Tibial artery (tissue), 4 donors: Measurements from ENCODE around the gene CHGA.

ENCODE experiments used
- DNase-seq, 2 donors: peaks; one replicate each; pipeline ENCODE4 v3.0.0-alpha.2; 2019
- H3K27ac ChIP-seq, 2 donors: fragments of 200-600 bp; sonication (generic) in 1 of 2; 1 replicate in 1 of 2; 2 replicates in 1 of 2; pipeline ENCODE4 v1.5.1; 2018 to 2019; ENCODE audit warnings: mild to moderate bottlenecking in 1 of 2
- H3K27me3 ChIP-seq, 2 donors: fragments of 200-600 bp; sonication (generic) in 1 of 2; one replicate each; pipeline versions ENCODE4 v1.5.1 to v1.6.0; 2016 to 2019
- H3K36me3 ChIP-seq, 3 donors: fragments of 200-600 bp; sonication (generic) in 2 of 3; one replicate each; pipeline ENCODE4 v1.5.1; 2016 to 2019; ENCODE audit warnings: mild to moderate bottlenecking in 2 of 3
- H3K4me1 ChIP-seq, 4 donors: fragments of 200-600 bp; sonication (generic) in 2 of 4; 1 replicate in 3 of 4; 2 replicates in 1 of 4; pipeline ENCODE4 v1.5.1; 2016 to 2019
- H3K4me3 ChIP-seq, 2 donors: fragments of 200-600 bp; sonication (generic) in 1 of 2; 1 replicate in 1 of 2; 2 replicates in 1 of 2; pipeline ENCODE4 v1.5.1; 2018 to 2019; ENCODE audit warnings: mild to moderate bottlenecking in 2 of 2
- H3K9me3 ChIP-seq, 3 donors: fragments of 200-600 bp; sonication (generic) in 1 of 3; one replicate each; pipeline ENCODE4 v1.5.1; 2016 to 2019
- CTCF ChIP-seq, 2 experiments: fragments of 200-600 bp in 1 of 2; fragments of 450-650 bp in 1 of 2; IDR thresholded peaks; one replicate each; pipeline ENCODE4 v1.5.1; 2017 to 2019; ENCODE audit warnings: antibody characterized with exemption in 2 of 2, mild to moderate bottlenecking in 1 of 2, moderate library complexity in 1 of 2
- intact Hi-C: fragments of 100-400 bp; cut with DNase I; formaldehyde crosslinking; loops from one replicate; pipeline ENCODE4 v1.15.0; 2023; ENCODE audit warnings: low total_unique reads

CHGA gene

DNA sequence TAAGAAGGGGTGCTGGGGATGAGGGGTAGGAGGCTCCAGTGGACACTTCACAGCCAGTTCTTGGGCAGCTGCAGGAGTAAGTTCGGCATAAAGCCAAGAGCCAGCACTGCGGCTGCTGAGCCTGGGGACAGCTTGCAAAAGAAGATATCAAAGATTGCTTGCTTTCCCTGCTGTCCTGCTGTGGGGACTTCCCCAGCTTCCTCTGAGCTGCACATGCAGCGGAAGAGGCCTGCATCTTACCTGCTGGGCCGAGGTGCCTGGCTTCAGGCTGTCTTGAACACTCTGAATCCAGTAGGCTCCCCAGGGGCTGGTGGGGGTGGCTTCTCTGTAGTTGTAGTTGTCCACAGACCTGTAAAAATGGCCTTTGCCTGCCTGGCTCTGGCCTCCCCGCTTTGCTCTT is 1.3 kb downstream of the CHGA start:
- DNase-seq, result no peak
- Histone ChIP-seq H3K4me3 (no peak overlapping the region), H3K4me1 (peaks cover 0 to 7% (median 0%) of the 10 kb centered on the region in 4 donors), H3K27me3 (peaks cover 0 to 23% of the 10 kb centered on the region in 2 donors), H3K36me3 (no peaks in the 10 kb centered on the region), H3K27ac (no peak overlapping the region), H3K9me3 (no peaks in the 10 kb centered on the region)
- intact Hi-C loops, result no loop called here
- TF ChIP-seq CTCF (IDR thresholded peaks at IDR 0.05), result no peak

DNA sequence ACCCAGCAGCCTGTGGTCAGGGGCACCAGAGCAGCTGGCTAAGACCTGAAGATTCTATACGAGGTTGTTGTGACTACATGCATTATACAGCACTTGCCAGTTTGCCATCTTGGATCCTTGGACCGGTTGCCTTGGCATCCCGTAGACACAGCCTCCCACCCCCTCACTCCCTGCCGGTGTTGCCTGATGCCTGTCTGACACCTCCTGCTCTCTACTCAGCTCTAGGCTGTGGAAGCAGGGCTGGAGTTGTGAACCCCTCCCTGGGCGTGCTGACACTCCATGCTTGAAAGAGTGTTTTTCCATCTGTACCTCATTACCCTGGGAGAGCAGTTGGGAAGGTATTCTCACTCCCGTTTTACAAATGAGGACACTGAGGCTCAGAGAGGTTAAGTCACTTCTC is 2.5 kb downstream of the CHGA start:
- no peaks in the 10 kb centered on the region for H3K36me3 ChIP-seq
- no peak overlapping the region for H3K27ac ChIP-seq
- no peak for TF ChIP-seq CTCF (IDR thresholded peaks at IDR 0.05)
- intact Hi-C loops, result no loop called here
- DNase-seq, result no peak
- H3K4me3 ChIP-seq, result no peak overlapping the region
- peaks cover 0 to 7% (median 0%) of the 10 kb centered on the region in 4 donors for H3K4me1 ChIP-seq
- no peaks in the 10 kb centered on the region for H3K9me3 ChIP-seq
- peaks cover 0 to 23% of the 10 kb centered on the region in 2 donors for H3K27me3 ChIP-seq

GRCh38 chr14:92926180-92926845 is 3.4 kb downstream of the CHGA start:
- no peak for DNase-seq
- intact Hi-C loops, result no loop called here
- no peak for TF ChIP-seq CTCF (IDR thresholded peaks at IDR 0.05)
- H3K27ac ChIP-seq, result no peak overlapping the region
- H3K9me3 ChIP-seq, result no peaks in the 10 kb centered on the region
- peaks cover 0 to 7% (median 0%) of the 10 kb centered on the region in 4 donors for H3K4me1 ChIP-seq
- H3K27me3 ChIP-seq, result peaks cover 0 to 23% of the 10 kb centered on the region in 2 donors
- H3K4me3 ChIP-seq, result no peak overlapping the region
- H3K36me3 ChIP-seq, result no peaks in the 10 kb centered on the region

DNA sequence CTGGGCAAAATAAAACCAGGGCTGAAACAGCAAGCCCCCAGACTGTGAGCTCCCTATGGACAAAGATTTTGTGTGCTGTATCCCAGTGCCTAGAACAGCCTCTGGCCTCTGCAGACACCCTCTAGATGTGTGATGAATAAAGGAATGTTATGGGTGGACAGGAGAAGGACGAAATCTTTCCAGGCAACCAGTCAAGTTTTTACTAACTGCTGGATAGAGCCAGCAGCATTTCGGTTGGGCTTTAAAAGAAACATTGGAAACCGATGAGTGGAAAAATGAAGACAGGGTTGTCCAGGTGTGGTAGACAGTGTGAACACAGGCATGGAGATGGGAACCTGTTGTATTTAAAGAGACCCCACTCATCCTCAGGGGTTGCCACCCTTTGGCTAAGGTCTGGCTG is 4.0 kb downstream of the CHGA start:
- TF ChIP-seq CTCF (IDR thresholded peaks at IDR 0.05), result no peak
- intact Hi-C loops, result no loop called here
- no peak for DNase-seq
- Histone ChIP-seq H3K4me1 (peaks cover 0 to 7% (median 0%) of the 10 kb centered on the region in 4 donors), H3K27me3 (peaks cover 0 to 20% of the 10 kb centered on the region in 2 donors), H3K4me3 (no peak overlapping the region), H3K36me3 (no peaks in the 10 kb centered on the region), H3K27ac (no peak overlapping the region), H3K9me3 (no peaks in the 10 kb centered on the region)

- intact Hi-C loops, result no loop called here
- no peak for TF ChIP-seq CTCF (IDR thresholded peaks at IDR 0.05)
- peaks cover 0 to 14% of the 10 kb centered on the region in 2 donors for H3K27me3 ChIP-seq
- no peak overlapping the region for H3K27ac ChIP-seq
- no peaks in the 10 kb centered on the region for H3K36me3 ChIP-seq
- no peak for DNase-seq
- H3K9me3 ChIP-seq, result no peaks in the 10 kb centered on the region
- H3K4me3 ChIP-seq, result no peak overlapping the region
- H3K4me1 ChIP-seq, result peaks cover 0 to 7% (median 0%) of the 10 kb centered on the region in 4 donors
These were observed 4.7 kb downstream of the CHGA start for GRCh38 chr14:92927349-92928257.
